Transverse colon (tissue), 4 donors: ENCODE results near the gene PIK3C2A.

Experiments used
- EP300 ChIP-seq: sonication (generic); formaldehyde crosslinking; IDR thresholded peaks from one replicate; pipeline ENCODE4 v1.6.1; 2017; ENCODE audit warnings: antibody characterized with exemption, low read depth
- POLR2A ChIP-seq: fragments of 450-650 bp; IDR thresholded peaks from one replicate; pipeline ENCODE4 v1.6.1; 2016; ENCODE audit warnings: antibody characterized with exemption, mild to moderate bottlenecking, moderate library complexity
- POLR2AphosphoS5 ChIP-seq, 3 donors: sonication (generic); formaldehyde crosslinking; IDR thresholded peaks; one replicate each; pipeline ENCODE4 v1.6.1; 2016; ENCODE audit warnings: antibody characterized with exemption in 3 of 3
- TF ChIP-seq, protein P1 (sequence below), 5 experiments: fragments of 200-600 bp in 3 of 5; fragments of 450-650 bp in 2 of 5; sonication (generic) in 3 of 5; IDR thresholded peaks; 1 replicate in 2 of 5; 2 replicates in 3 of 5; pipeline ENCODE4 v1.5.1; 2016 to 2017; ENCODE audit warnings: antibody characterized with exemption in 5 of 5, inconsistent platforms in 3 of 5, mild to moderate bottlenecking in 2 of 5, moderate library complexity in 1 of 5

DNA sequence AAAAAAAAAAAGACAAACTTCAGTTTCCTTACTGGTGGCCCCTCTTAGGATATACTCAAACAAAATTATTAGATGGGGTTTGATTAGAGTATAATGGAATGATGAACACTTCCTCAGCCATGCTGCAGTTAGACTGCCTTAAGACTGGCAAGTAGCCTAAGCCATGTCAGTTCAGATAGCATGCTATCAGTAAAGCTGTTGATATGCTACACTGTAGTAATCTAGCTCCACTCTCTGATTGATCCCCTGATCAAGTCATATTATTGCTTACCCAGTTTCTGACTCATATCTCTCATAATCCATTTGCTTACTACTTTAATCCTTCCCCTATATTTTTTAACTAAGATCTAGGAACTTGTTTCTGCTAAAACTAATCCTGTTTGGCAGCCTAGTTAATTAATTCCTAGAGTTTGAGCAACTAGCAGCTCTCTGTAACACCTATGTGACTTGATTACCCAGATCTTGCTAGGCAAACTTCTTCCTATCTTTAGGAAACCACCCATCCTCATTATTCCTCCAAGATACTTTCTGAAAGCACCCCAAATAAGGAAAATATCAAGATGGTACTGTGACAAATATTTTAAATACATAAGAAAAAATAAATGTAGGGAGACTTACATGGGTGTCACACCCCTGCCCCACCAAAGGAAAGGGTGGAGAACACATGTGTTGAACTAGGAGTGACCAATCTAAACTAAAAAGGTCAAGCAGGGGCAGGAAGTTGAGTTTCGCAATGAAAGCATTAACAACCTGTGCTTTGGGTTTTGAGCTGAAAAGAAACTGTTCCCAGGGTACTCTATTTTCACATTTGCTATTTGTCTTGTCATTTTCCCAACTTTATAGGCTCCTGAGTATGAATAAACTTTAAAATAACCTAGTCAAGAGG is 43.2 kb downstream of the PIK3C2A start:
- TF ChIP-seq, protein P1, sequence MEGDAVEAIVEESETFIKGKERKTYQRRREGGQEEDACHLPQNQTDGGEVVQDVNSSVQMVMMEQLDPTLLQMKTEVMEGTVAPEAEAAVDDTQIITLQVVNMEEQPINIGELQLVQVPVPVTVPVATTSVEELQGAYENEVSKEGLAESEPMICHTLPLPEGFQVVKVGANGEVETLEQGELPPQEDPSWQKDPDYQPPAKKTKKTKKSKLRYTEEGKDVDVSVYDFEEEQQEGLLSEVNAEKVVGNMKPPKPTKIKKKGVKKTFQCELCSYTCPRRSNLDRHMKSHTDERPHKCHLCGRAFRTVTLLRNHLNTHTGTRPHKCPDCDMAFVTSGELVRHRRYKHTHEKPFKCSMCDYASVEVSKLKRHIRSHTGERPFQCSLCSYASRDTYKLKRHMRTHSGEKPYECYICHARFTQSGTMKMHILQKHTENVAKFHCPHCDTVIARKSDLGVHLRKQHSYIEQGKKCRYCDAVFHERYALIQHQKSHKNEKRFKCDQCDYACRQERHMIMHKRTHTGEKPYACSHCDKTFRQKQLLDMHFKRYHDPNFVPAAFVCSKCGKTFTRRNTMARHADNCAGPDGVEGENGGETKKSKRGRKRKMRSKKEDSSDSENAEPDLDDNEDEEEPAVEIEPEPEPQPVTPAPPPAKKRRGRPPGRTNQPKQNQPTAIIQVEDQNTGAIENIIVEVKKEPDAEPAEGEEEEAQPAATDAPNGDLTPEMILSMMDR (IDR thresholded peaks at IDR 0.05) = no peak
- TF ChIP-seq POLR2A (no peak), POLR2AphosphoS5 (IDR thresholded peaks at IDR 0.05) (no peak), EP300 (no peak)
